K562 (cell line): ENCODE measurements around the gene NUAK1. TPM values are rescaled to one million over a fixed set of nuclear protein-coding genes. Genes with fewer than 3 reads are reported as not detected.

ENCODE experiments used
- ATAC-seq: fragments of 200-7000 bp; cut with Tn5 transposase; 3 replicates; pipeline ENCODE4 v1.9.1; 2020; ENCODE audit warnings: moderate library complexity
- BruUV-seq: library from RNA; stranded (reverse); fragments of 400-500 nt; replicated peaks from 2 replicates; lab custom pipeline; 2021; lab: Mats Ljungman, UMichigan
- CTCF ChIA-PET: fragments of 300-600 bp; formaldehyde crosslinking; extraction: SDS; loops from one replicate; lab custom pipeline; 2021; ENCODE audit warnings: low intra/inter-chr PET ratio; lab: Yijun Ruan, JAX
- POLR2A ChIA-PET: fragments of 300-600, 350-650 bp; sonication (Branson Sonifier 250); formaldehyde crosslinking; extraction: SDS; loops from one replicate; lab custom pipeline; 2021; ENCODE audit warnings: antibody characterized with exemption, inconsistent platforms; lab: Yijun Ruan, JAX
- DNase-seq, 4 experiments: peaks; one replicate each; pipeline versions ENCODE4 v3.0.0 to v3.0.0-alpha.2; 2011 to 2018; ENCODE audit warnings: low spot score in 3 of 4, mixed read lengths in 3 of 4; ENCODE audit errors: extremely low read depth in 1 of 4
- FAIRE-seq: peaks from 2 replicates; lab custom pipeline; 2011; peaks lifted over from hg19 to GRCh38; lab: Jason Lieb, UNC
- H2AFZ ChIP-seq: 2 replicates; pipeline ENCODE4 v1.6.0; 2011; ENCODE audit warnings: low read depth, low read length, control low read depth, inconsistent platforms
- H3K27ac ChIP-seq: fragments of 200-600 bp; 3 replicates; pipeline ENCODE4 v1.8.0; 2011; ENCODE audit warnings: low read depth, mild to moderate bottlenecking, control low read depth, inconsistent platforms, low read length, moderate library complexity, mixed read lengths; ENCODE audit errors: extremely low read depth
- H3K27me3 ChIP-seq, 2 experiments: fragments of 300-600 bp in 1 of 2; 2 replicates in 1 of 2; 3 replicates in 1 of 2; pipeline versions ENCODE4 v1.6.0 to v1.8.0; 2011; ENCODE audit warnings: inconsistent platforms in 2 of 2, low read length in 2 of 2, mild to moderate bottlenecking in 1 of 2, mixed read lengths in 1 of 2, moderate library complexity in 1 of 2; ENCODE audit not compliant: control insufficient read depth in 2 of 2, insufficient read depth in 2 of 2
- H3K36me3 ChIP-seq: fragments of 300-600 bp; 3 replicates; pipeline ENCODE4 v1.8.0; 2011; ENCODE audit warnings: mild to moderate bottlenecking, low read length, inconsistent platforms; ENCODE audit not compliant: control insufficient read depth, insufficient read depth
- H3K4me1 ChIP-seq, 2 experiments: fragments of 200-600 bp in 1 of 2; replicated peaks in 1 of 2; 2 replicates in 1 of 2; 3 replicates in 1 of 2; pipeline versions ENCODE4 v1.5.1 to v1.8.0; 2011; ENCODE audit warnings: inconsistent platforms in 2 of 2, low read length in 2 of 2, mild to moderate bottlenecking in 1 of 2, mixed read lengths in 1 of 2, moderate library complexity in 1 of 2; ENCODE audit not compliant: control insufficient read depth in 2 of 2, insufficient read depth in 2 of 2
- H3K4me2 ChIP-seq: 2 replicates; pipeline ENCODE4 v1.6.1; 2011; ENCODE audit warnings: low read length, control low read depth, inconsistent platforms, mixed read lengths; ENCODE audit not compliant: insufficient read depth
- H3K4me3 ChIP-seq: fragments of 200-600 bp; sonication (generic), shearing (Covaris generic); 2 replicates; pipeline ENCODE4 v1.5.1; 2016; ENCODE audit warnings: control low read depth, inconsistent platforms
- H3K79me2 ChIP-seq: fragments of 200-600 bp; 3 replicates; pipeline ENCODE4 v1.8.0; 2011; ENCODE audit warnings: low read length, inconsistent platforms; ENCODE audit not compliant: control insufficient read depth, insufficient read depth
- H3K9ac ChIP-seq, 2 experiments: 2 replicates each; pipeline versions ENCODE4 v1.6.0 to v1.6.1; 2011; ENCODE audit warnings: low read depth in 2 of 2, low read length in 2 of 2, control low read depth in 1 of 2, inconsistent platforms in 1 of 2, mild to moderate bottlenecking in 1 of 2, mixed read lengths in 1 of 2; ENCODE audit not compliant: insufficient read depth in 1 of 2
- H3K9me1 ChIP-seq: one replicate; pipeline ENCODE4 v1.6.0; 2011; ENCODE audit warnings: inconsistent platforms, mild to moderate bottlenecking, low read length, moderate library complexity; ENCODE audit not compliant: control insufficient read depth, insufficient read depth
- H3K9me3 ChIP-seq: replicated peaks from 2 replicates; pipeline ENCODE4 v1.5.1; 2011; ENCODE audit warnings: low read depth, low read length, inconsistent platforms; ENCODE audit not compliant: control insufficient read depth, insufficient read depth
- H4K20me1 ChIP-seq: replicated peaks from 2 replicates; pipeline ENCODE4 v1.6.1; 2011; ENCODE audit warnings: low read length, inconsistent platforms, mixed read lengths; ENCODE audit not compliant: control insufficient read depth, insufficient read depth
- CEBPG ChIP-seq, 3 experiments: fragments of 200-800 bp in 1 of 3; sonication (Bioruptor generic) in 1 of 3; sonication (generic) in 1 of 3; formaldehyde crosslinking in 1 of 3; IDR thresholded peaks in 2 of 3; conservative IDR thresholded peaks in 1 of 3; 2 replicates each; pipeline versions ENCODE4 v1.6.1 to v1.8.0; 2016 to 2022; ENCODE audit warnings: missing compliant biosample characterization in 2 of 3, missing genetic modification characterization in 2 of 3, mild to moderate bottlenecking in 1 of 3, missing genetic modification reagents in 1 of 3
- ETS2 ChIP-seq: IDR thresholded peaks from 2 replicates; pipeline ENCODE4 v1.6.1; 2016; ENCODE audit warnings: borderline replicate concordance, missing genetic modification characterization, mild to moderate bottlenecking, moderate library complexity, missing compliant biosample characterization; ENCODE audit not compliant: poor library complexity, severe bottlenecking
- FOXM1 ChIP-seq, 2 experiments: fragments of 450-650 bp in 1 of 2; sonication (generic) in 1 of 2; formaldehyde crosslinking in 1 of 2; IDR thresholded peaks; 2 replicates each; pipeline versions ENCODE4 v1.6.1 to v1.9.0; 2017 to 2022; ENCODE audit warnings: low read depth in 2 of 2, mild to moderate bottlenecking in 2 of 2, missing genetic modification reagents in 1 of 2, moderate library complexity in 1 of 2
- OTX1 ChIP-seq: fragments of 450-650 bp; formaldehyde crosslinking; IDR thresholded peaks from 2 replicates; pipeline ENCODE4 v1.4.0; 2022; ENCODE audit warnings: mild to moderate bottlenecking
- TSHZ1 ChIP-seq: fragments of 250-450 bp; sonication (Bioruptor Pico); IDR thresholded peaks from 2 replicates; pipeline ENCODE4 v1.4.0; 2020; ENCODE audit warnings: mild to moderate bottlenecking, moderate library complexity
- ZSCAN32 ChIP-seq: fragments of 450-650 bp; formaldehyde crosslinking; IDR thresholded peaks from 2 replicates; pipeline ENCODE4 v1.4.0; 2020; ENCODE audit warnings: mild to moderate bottlenecking, moderate library complexity
- WGBS: fragments of 100-300 bp; shearing (Covaris generic); methylation state at CpG from one replicate; pipeline ENCODE4 v1.1.6; 2016; ENCODE audit warnings: low coverage, mixed read lengths; ENCODE audit not compliant: insufficient coverage; ENCODE audit errors: missing lambda C conversion rate; 5-methylcytosine and 5-hydroxymethylcytosine counted together
- in situ Hi-C: fragments of 300-500 bp; cut with MboI; formaldehyde crosslinking; loops from 4 replicates; pipeline ENCODE4 v1.15.0; 2018; ENCODE audit warnings: inconsistent platforms, mixed read lengths
- intact Hi-C: fragments of 100-400 bp; cut with micrococcal nuclease; formaldehyde crosslinking; loops from 2 replicates; pipeline ENCODE4 v1.14.2; 2022
- polyA plus RNA-seq, 8 experiments: library from polyadenylated mRNA; depleted of rRNA in 4 of 8; stranded (reverse) in 5 of 8; unstranded in 3 of 8; fragments of >200 nt; fragmentation: Nextera tagmentation in 2 of 8; fragmentation: Illumina TruSeq in 1 of 8; extraction: Ambion mirVana in 2 of 8; extraction: Trizol in 1 of 8; gene quantifications; 2 replicates each; pipeline versions ENCODE4 v1.2.1 to v1.2.3, GENCODE V29; 2011 to 2014; ENCODE audit warnings: inconsistent platforms in 1 of 8, missing spikeins in 1 of 8
- total RNA-seq, 7 experiments: library from RNA; depleted of rRNA in 6 of 7; stranded (reverse); fragments of >200 nt in 6 of 7; fragmentation: Illumina TruSeq in 2 of 7; extraction: Trizol in 2 of 7; gene quantifications; 2 replicates each; pipeline versions ENCODE4 v1.2.1 to v1.2.3, GENCODE V29; 2011 to 2021; ENCODE audit warnings: low replicate concordance in 1 of 7

NUAK1 gene
- total and polyA plus RNA-seq, 9 of the 15 experiments (the other 6 are each of a cell fraction or from before 2014, with no cell fraction given): 0.02 TPM; not detected in 8

- WGBS: 0% methylated on average over 2 of the region's 2 CpGs
- H3K36me3 ChIP-seq: no peaks in the 10 kb centered on the region
- no peak overlapping the region for H3K9ac ChIP-seq
- in situ Hi-C loops: no loop called here
- no peaks in the 10 kb centered on the region for H3K9me3 ChIP-seq
- no peak overlapping the region for H3K4me3 ChIP-seq
- H3K4me1 ChIP-seq: no peaks in the 10 kb centered on the region
- no peaks in the 10 kb centered on the region; a peak in 2 of 5 replicates for H3K27me3 ChIP-seq
- no peaks in the 10 kb centered on the region for H3K79me2 ChIP-seq
- no peak for TF ChIP-seq ETS2 (tag)
- no peak for TF ChIP-seq ZSCAN32 (CRISPR knock-in tag)
- TF ChIP-seq CEBPG (CRISPR knock-in tag; IDR thresholded peaks at IDR 0.05): no peak
- peak in 1 of 2 experiments; percentile 31; a peak in 1 of 4 replicates for TF ChIP-seq CEBPG (tag; conservative IDR thresholded peaks at IDR 0.05 in 1 of 2, IDR thresholded peaks at IDR 0.05 in 1 of 2)
- TF ChIP-seq FOXM1 (IDR thresholded peaks at IDR 0.05; ENCODE audit: low read depth): no peak
- no peak for TF ChIP-seq FOXM1 (CRISPR knock-in tag; IDR thresholded peaks at IDR 0.05; ENCODE audit: low read depth)
- TF ChIP-seq OTX1 (CRISPR knock-in tag): no peak
- TF ChIP-seq TSHZ1: no peak
- no peak for FAIRE-seq
- H2AFZ ChIP-seq: no peak overlapping the region
- intact Hi-C loops: no loop called here
- no peaks in the 10 kb centered on the region for H3K9me1 ChIP-seq
- no peaks in the 10 kb centered on the region for H4K20me1 ChIP-seq
- H3K27ac ChIP-seq: no peak overlapping the region
- ATAC-seq: no peak
- CTCF ChIA-PET: no interaction called here
- no peak for DNase-seq
- POLR2A ChIA-PET: no interaction called here
- no TSS peak for BruUV-seq
- H3K4me2 ChIP-seq: no peak overlapping the region
These were observed 22.7 kb upstream of the NUAK1 start for GRCh38 chr12:106161491-106161890.
